ENCODE results near the gene ELP4. TPM values are rescaled to one million over a fixed set of nuclear protein-coding genes. Genes with fewer than 3 reads are reported as not detected.

Gene ELP4
- total RNA-seq, 1 experiment from 2014 or later: 17.2 TPM

DNA sequence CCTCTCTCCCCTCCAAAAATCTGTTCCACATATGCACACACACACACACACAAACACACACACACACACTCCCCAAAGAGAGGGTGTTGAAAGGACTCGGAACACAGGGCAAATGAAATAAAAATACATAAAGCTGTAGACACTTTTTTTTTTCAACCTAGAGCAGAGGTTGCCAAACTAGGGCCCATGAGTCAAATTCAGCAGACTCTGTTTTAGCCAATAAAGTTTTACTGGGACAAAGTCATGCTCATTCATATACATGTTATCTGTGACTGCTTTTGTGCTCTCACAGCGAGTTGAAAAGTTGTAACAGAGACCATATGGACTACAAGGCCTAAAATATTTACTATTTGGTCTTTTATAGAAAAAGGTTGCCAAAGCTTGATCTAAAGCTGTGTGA, 9.0 kb upstream of the ELP4 start:
- ATAC-seq (no peak), DNase-seq (ENCODE audit: low read depth, low spot score) (no peak)
- Histone ChIP-seq H3K4me3 (ENCODE audit: low read depth in 2 of 2, low read length in 2 of 2) (no peak overlapping the region), H3K27me3 (ENCODE audit: control insufficient read depth, insufficient read depth, low read length) (no peaks in the 10 kb centered on the region), H3K27ac (ENCODE audit: low read length) (no peak overlapping the region), H3K36me3 (ENCODE audit: control insufficient read depth, insufficient read depth, low read length) (no peaks in the 10 kb centered on the region; the same call in 1 of the 2 replicates), H3K4me1 (ENCODE audit: control insufficient read depth, insufficient read depth, low read length) (no peaks in the 10 kb centered on the region), H3K9me3 (ENCODE audit: control insufficient read depth, insufficient read depth, low read depth, low read length) (no peaks in the 10 kb centered on the region)
- ChIA-PET POLR2A (no interaction called here), CTCF (no interaction called here)
- in situ Hi-C loops (cut with HindIII; ENCODE audit: low pct_unique_long_range_greater_than_20kb, low sequenced_read_pairs) (no loop called here), intact Hi-C loops (cut with micrococcal nuclease; ENCODE audit: unreplicated experiment) (no loop called here)
- TF ChIP-seq TCF7L2 (IDR thresholded peaks at IDR 0.05; ENCODE audit: low read depth, low read length): no peak
- no TSS peak for BruUV-seq (replicated peaks)

DNA sequence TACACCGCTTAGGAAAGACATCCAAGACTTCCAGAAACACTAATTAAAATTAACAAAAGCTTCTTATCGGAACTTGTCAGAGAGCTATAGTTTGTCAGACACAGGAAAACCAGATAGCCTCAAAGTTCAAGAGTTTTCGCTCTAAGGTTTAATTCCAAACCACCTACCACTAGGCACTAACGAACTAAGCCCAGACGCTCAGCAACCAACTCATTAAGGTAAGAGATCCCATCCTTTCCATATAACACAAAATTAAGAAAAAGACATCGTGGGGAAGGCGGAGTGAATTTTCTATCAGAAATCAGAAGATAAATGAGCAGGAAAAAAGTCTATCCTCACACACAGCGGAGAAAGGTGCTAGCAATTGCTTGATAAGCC, 527 bp upstream of the ELP4 start:
- H3K27ac ChIP-seq (ENCODE audit: low read length): peak overlapping the region; percentile 97
- ATAC-seq (peak; percentile 41), DNase-seq (ENCODE audit: low read depth, low spot score) (no peak)
- H3K27me3 ChIP-seq (ENCODE audit: control insufficient read depth, insufficient read depth, low read length): no peaks in the 10 kb centered on the region
- ChIA-PET POLR2A (interaction anchor here (0.6 kb wide), 1 partner anchor 926 kb away, joined by 3 read pairs; the partner anchor contains the start of gene WT1), CTCF (no interaction called here)
- no peaks in the 10 kb centered on the region for H3K9me3 ChIP-seq (ENCODE audit: control insufficient read depth, insufficient read depth, low read depth, low read length)
- TF ChIP-seq TCF7L2 (IDR thresholded peaks at IDR 0.05; ENCODE audit: low read depth, low read length): no peak
- TF ChIP-seq, protein P1, sequence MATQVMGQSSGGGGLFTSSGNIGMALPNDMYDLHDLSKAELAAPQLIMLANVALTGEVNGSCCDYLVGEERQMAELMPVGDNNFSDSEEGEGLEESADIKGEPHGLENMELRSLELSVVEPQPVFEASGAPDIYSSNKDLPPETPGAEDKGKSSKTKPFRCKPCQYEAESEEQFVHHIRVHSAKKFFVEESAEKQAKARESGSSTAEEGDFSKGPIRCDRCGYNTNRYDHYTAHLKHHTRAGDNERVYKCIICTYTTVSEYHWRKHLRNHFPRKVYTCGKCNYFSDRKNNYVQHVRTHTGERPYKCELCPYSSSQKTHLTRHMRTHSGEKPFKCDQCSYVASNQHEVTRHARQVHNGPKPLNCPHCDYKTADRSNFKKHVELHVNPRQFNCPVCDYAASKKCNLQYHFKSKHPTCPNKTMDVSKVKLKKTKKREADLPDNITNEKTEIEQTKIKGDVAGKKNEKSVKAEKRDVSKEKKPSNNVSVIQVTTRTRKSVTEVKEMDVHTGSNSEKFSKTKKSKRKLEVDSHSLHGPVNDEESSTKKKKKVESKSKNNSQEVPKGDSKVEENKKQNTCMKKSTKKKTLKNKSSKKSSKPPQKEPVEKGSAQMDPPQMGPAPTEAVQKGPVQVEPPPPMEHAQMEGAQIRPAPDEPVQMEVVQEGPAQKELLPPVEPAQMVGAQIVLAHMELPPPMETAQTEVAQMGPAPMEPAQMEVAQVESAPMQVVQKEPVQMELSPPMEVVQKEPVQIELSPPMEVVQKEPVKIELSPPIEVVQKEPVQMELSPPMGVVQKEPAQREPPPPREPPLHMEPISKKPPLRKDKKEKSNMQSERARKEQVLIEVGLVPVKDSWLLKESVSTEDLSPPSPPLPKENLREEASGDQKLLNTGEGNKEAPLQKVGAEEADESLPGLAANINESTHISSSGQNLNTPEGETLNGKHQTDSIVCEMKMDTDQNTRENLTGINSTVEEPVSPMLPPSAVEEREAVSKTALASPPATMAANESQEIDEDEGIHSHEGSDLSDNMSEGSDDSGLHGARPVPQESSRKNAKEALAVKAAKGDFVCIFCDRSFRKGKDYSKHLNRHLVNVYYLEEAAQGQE (IDR thresholded peaks at IDR 0.05; ENCODE audit: insufficient read depth in 1 of 2, low read depth in 2 of 2, low read length in 1 of 2): no peak
- TF ChIP-seq SIN3A (IDR thresholded peaks at IDR 0.05; ENCODE audit: borderline replicate concordance, insufficient read depth, low read depth, low read length): no peak
- no peak for TF ChIP-seq POLR2AphosphoS5 (IDR thresholded peaks at IDR 0.05; ENCODE audit: low read depth, low read length)
- TF ChIP-seq, protein P2, sequence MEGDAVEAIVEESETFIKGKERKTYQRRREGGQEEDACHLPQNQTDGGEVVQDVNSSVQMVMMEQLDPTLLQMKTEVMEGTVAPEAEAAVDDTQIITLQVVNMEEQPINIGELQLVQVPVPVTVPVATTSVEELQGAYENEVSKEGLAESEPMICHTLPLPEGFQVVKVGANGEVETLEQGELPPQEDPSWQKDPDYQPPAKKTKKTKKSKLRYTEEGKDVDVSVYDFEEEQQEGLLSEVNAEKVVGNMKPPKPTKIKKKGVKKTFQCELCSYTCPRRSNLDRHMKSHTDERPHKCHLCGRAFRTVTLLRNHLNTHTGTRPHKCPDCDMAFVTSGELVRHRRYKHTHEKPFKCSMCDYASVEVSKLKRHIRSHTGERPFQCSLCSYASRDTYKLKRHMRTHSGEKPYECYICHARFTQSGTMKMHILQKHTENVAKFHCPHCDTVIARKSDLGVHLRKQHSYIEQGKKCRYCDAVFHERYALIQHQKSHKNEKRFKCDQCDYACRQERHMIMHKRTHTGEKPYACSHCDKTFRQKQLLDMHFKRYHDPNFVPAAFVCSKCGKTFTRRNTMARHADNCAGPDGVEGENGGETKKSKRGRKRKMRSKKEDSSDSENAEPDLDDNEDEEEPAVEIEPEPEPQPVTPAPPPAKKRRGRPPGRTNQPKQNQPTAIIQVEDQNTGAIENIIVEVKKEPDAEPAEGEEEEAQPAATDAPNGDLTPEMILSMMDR (IDR thresholded peaks at IDR 0.05): no peak
- H3K4me1 ChIP-seq (ENCODE audit: control insufficient read depth, insufficient read depth, low read length): peaks cover 16% of the 10 kb centered on the region
- intact Hi-C loops (cut with micrococcal nuclease; ENCODE audit: unreplicated experiment) (no loop called here), in situ Hi-C loops (cut with HindIII; ENCODE audit: low pct_unique_long_range_greater_than_20kb, low sequenced_read_pairs) (no loop called here)
- no TSS peak for BruUV-seq (replicated peaks)
- peaks cover 4% of the 10 kb centered on the region; the same call in 1 of the 2 replicates for H3K36me3 ChIP-seq (ENCODE audit: control insufficient read depth, insufficient read depth, low read length)
- H3K4me3 ChIP-seq (ENCODE audit: low read depth in 2 of 2, low read length in 2 of 2): peak overlapping the region; percentile 96 to 100

DNA sequence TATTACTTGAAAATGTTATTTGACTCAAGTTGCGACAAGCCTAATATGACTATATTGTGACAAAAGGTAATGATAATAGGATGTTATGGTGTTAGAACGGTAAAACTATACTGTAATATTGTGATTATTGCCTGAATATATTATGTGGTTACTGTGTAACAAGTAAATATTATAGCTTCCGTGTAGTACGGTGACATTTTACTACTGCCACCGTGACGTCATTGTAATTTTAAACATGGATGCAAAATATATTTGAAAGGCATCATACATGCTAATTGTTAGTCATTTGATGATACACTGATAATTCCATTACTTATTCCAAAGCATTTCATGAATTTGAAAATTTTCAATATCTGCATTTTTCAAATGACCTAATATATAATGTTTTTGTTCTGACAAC, 2.5 kb downstream of the ELP4 start:
- peaks cover 4% of the 10 kb centered on the region; the same call in 1 of the 2 replicates for H3K36me3 ChIP-seq (ENCODE audit: control insufficient read depth, insufficient read depth, low read length)
- H3K9me3 ChIP-seq (ENCODE audit: control insufficient read depth, insufficient read depth, low read depth, low read length): no peaks in the 10 kb centered on the region
- no TSS peak for BruUV-seq (replicated peaks)
- H3K4me3 ChIP-seq (ENCODE audit: low read depth in 2 of 2, low read length in 2 of 2): no peak overlapping the region
- in situ Hi-C loops (cut with HindIII; ENCODE audit: low pct_unique_long_range_greater_than_20kb, low sequenced_read_pairs) (no loop called here), intact Hi-C loops (cut with micrococcal nuclease; ENCODE audit: unreplicated experiment) (no loop called here)
- no peak for DNase-seq (ENCODE audit: low read depth, low spot score)
- no peak overlapping the region for H3K27ac ChIP-seq (ENCODE audit: low read length)
- ChIA-PET CTCF (no interaction called here), POLR2A (interaction anchor here (0.5 kb wide), 1 partner anchor 1380 kb away, joined by 3 read pairs; the partner anchor contains the start of gene QSER1)
- no peak for ATAC-seq
- H3K4me1 ChIP-seq (ENCODE audit: control insufficient read depth, insufficient read depth, low read length): peaks cover 16% of the 10 kb centered on the region
- no peaks in the 10 kb centered on the region for H3K27me3 ChIP-seq (ENCODE audit: control insufficient read depth, insufficient read depth, low read length)
- TF ChIP-seq, protein P2 (IDR thresholded peaks at IDR 0.05): no peak
- no peak for TF ChIP-seq POLR2AphosphoS5 (IDR thresholded peaks at IDR 0.05; ENCODE audit: low read depth, low read length)
- no peak for TF ChIP-seq SIN3A (IDR thresholded peaks at IDR 0.05; ENCODE audit: borderline replicate concordance, insufficient read depth, low read depth, low read length)
- no peak for TF ChIP-seq TCF7L2 (IDR thresholded peaks at IDR 0.05; ENCODE audit: low read depth, low read length)
- TF ChIP-seq, protein P1 (IDR thresholded peaks at IDR 0.05; ENCODE audit: insufficient read depth in 1 of 2, low read depth in 2 of 2, low read length in 1 of 2): no peak
